GM12864 (cell line): Measurements from ENCODE around the gene HOXA5.

ENCODE experiments used
- DNase-seq: peaks from one replicate; pipeline ENCODE4 v3.0.0-alpha.2; 2011; ENCODE audit warnings: low read depth
- H3K4me3 ChIP-seq: 2 replicates; pipeline ENCODE4 v1.5.1; 2011; ENCODE audit warnings: mild to moderate bottlenecking, low read depth, low read length, control low read depth
- TF ChIP-seq, protein P1 (sequence below): IDR thresholded peaks from 2 replicates; pipeline ENCODE4 v1.5.1; 2011; ENCODE audit warnings: low read depth, mild to moderate bottlenecking, moderate library complexity, low read length, control low read depth, inconsistent platforms; ENCODE audit errors: missing control alignments

HOXA5 gene

DNA sequence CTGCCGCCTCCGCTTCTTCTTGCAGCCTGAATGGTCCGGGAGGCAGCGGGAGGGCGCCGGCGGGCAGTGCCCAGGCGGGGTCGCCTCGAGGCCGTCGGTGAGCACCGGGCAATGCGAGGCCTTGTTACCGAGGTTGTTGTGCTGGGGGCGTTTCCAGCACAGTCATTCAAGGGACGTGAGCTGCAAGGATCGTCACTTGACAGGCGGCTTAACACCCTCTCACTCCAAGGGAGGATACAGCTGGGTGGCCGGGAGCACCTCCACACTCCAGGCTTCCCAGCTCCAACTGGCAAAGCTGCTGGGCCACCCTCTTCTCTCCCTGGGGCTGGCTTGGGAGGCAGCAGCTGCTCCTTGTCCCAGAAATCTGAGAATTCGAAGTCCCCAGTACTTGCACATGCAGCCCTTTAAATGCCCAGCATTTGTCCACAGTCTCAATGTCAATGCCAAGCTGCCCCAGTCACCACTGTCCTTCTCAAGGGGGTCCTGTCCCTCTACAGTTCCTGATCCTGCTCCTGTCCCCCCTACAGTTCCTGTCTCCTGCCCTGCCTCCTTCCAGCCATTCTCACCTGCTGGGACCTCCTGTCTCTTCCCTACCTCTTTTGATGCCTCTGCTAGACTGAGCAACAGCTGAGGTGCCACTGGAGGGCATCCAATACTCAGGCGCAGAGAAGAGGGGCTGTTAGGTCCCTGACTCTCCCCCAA is 46.0 kb upstream of the HOXA5 start:
- no peak overlapping the region for H3K4me3 ChIP-seq
- DNase-seq: no peak
- TF ChIP-seq, protein P1, sequence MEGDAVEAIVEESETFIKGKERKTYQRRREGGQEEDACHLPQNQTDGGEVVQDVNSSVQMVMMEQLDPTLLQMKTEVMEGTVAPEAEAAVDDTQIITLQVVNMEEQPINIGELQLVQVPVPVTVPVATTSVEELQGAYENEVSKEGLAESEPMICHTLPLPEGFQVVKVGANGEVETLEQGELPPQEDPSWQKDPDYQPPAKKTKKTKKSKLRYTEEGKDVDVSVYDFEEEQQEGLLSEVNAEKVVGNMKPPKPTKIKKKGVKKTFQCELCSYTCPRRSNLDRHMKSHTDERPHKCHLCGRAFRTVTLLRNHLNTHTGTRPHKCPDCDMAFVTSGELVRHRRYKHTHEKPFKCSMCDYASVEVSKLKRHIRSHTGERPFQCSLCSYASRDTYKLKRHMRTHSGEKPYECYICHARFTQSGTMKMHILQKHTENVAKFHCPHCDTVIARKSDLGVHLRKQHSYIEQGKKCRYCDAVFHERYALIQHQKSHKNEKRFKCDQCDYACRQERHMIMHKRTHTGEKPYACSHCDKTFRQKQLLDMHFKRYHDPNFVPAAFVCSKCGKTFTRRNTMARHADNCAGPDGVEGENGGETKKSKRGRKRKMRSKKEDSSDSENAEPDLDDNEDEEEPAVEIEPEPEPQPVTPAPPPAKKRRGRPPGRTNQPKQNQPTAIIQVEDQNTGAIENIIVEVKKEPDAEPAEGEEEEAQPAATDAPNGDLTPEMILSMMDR: no peak

DNA sequence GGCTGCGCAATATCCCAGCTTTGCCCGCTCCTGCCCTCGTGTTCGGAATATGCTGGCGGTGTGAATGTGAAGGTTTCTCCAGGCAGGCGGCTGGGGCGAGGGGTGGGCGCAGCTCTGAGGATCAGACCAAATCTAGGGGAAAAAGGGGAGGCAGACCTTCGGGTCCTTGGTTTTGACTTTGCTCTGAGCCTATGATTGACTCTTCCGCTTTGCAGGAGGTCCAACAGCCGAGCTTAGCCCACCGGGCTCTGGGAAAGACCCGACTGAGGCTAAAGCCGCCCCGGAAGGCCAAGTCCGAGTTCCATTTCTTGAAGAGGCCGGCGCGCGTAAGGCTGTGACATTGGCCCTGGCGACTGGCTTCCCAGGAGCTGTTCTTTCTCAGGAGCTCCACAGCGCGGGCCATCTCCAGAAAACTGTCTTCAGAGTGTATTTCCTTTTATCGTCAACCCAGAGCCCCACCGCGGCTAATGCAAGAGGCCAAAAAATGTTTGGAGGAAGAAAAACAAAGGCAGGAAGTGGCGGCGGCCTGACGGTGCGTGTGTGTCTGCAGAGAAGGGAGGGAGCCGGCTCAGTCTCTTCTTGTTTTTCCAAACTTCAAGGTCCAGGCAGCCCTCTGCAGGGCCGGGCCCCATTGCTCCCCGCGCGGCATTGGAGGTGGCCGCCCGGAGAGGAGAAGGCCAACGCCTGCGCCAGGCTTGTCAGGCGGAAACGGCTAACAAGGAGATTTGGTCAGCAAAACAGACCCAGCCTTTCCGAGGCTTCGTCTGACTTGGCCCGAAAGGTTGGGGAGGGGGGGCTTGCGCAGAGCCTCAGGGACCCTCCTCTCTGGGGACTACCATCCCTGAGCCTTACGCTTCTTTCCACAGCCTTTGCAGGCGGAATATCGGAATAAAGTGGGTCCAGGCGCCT is 45.2 kb upstream of the HOXA5 start:
- TF ChIP-seq, protein P1: no peak
- DNase-seq: no peak
- H3K4me3 ChIP-seq: no peak overlapping the region

DNA sequence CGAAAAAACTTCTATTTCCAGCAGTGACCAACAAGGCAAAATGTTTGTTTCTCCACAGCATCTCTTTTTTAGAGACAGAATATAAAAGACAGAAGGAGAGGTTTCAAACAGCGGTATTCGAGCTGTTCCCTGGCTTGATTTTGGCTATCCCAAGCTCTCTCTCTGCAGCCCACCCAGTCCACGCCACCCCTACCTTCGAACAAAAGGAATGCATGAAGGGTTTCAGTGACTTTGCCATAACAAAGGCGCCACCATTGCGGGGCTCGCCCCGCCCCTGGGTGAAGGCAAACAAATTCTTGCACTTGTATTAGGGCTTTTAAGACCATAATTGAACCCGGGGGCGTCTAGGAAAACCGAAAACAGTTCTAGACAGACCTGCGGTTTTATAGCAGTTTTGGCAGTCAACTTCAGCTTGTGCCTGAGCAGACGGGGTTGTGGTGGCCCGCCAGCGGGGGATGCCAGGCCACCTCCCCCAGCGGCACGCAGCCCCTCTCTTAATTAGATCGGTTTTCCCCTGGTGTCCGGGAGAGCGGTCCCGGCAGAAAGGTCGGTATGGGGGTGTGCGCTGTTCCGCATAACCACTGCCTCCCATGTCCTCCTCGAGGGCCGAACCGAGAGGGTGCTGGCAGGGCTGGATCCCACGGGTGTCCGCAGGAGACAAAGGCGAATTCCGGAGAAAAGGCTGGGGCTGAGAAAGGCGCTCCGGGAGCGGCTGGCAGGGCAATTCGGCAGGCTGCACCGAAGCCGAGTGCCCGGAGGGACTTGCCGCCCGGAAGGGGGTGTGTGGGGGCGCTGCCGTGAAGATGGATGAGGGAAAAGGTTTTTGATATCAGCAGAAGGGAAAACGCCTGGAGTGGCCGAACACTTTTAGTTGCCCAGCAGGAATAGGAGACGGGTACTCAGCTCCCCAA is 44.2 kb upstream of the HOXA5 start:
- H3K4me3 ChIP-seq: no peak overlapping the region
- TF ChIP-seq, protein P1: no peak
- DNase-seq: no peak

DNA sequence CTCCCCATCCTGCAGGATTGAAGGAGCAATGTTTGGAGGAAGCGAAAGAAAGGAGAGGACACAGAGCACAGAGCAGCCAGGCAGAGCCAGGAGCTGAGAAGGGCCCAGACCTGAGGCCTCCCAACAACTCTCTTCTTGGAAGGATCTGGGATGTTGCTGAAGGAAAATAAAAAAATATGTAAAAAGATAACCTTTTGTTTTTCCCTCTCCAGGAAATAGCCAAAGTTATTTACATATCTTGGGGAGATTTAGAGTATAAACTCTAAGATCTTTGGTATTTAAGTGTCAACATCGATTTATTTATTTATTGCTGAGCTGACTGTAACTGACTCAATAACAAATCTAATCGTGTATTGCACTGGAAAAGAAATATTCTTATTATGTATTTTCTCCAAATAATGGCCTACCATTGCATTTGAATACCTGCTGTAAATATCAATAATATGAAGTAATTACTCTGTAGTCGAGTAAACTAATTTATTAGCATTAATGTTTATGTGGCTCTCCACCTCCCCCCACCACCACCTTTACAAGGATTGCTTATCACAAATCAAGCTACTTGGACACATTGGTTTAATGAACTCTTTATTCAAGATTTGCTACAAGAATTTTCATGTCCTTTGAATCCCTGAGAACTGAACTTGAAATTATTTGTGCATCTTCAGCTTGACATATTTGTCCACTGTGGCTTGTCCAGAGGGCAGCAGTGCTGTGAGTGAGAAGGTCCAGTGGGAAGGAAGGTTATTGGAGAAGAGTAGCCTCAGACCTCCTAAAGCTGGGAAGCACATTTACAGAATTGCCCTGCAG is 43.4 kb upstream of the HOXA5 start:
- H3K4me3 ChIP-seq: no peak overlapping the region
- no peak for DNase-seq
- TF ChIP-seq, protein P1: no peak

DNA sequence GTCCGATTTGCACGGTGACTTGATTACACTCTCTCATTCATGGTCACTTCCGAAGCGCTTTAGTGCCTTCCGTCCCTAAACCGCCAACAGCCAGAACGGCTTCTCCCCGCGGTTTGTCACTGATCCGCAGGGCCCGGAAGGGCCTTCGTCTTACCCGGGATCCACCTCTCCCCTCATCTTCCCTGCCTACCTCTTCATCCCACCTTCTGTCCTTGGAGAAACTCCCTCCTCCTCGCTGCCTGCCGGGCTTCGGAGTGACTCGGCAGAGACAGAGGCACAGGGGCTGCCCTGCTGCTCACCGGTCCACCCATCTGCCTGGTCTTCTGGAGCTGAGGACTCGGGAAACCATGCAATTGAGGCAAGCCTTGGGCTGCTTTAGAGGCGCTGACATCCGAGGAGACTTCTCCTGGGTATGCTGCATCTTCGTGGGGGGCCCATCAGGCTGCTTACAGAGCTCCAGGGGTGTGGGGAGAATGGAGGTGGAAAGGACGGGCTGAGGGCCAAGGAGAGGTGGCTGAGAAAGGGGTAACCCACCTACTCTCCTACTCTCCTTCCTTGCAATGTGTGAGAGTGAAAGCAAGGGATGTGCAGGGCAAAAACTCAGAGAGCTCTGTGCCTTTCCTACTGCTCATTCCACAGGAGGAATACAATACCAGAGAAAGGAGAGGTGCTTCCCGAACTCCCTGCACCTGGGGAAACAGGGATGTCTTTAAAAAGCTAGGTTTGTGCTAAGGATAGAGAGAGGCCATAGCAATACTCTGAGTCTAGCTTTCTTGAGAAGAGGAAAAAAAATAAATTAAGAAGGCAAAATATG is 42.6 kb upstream of the HOXA5 start:
- TF ChIP-seq, protein P1: no peak
- H3K4me3 ChIP-seq: no peak overlapping the region
- no peak for DNase-seq
